ENCODE data around the gene TMEM126A.
"Not testable (repeated sequence)": the region's sequence is repeated elsewhere in the genome, so short reads cannot be mapped to it uniquely, and the experiment has no call there.

Gene TMEM126A

DNA sequence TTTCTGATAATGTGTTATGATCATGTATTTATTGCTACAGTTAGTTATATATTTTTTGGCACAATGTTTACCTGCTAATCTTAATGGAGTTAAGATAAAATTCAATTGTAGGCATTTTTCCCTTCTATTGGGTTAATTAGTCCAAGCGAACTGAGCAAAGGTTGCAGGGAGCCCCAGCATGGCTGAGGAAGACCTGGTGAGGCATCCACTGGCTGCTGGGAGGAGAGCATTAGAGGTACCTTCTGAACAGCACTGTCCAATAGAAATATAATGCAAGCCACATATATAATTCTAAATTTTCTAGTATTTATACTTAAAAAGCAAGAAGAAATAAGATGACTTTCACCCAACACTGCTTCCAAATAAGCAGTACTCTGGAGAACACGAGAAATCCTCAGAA is 689 bp upstream of the TMEM126A start:
- TF ChIP-seq, protein P1, sequence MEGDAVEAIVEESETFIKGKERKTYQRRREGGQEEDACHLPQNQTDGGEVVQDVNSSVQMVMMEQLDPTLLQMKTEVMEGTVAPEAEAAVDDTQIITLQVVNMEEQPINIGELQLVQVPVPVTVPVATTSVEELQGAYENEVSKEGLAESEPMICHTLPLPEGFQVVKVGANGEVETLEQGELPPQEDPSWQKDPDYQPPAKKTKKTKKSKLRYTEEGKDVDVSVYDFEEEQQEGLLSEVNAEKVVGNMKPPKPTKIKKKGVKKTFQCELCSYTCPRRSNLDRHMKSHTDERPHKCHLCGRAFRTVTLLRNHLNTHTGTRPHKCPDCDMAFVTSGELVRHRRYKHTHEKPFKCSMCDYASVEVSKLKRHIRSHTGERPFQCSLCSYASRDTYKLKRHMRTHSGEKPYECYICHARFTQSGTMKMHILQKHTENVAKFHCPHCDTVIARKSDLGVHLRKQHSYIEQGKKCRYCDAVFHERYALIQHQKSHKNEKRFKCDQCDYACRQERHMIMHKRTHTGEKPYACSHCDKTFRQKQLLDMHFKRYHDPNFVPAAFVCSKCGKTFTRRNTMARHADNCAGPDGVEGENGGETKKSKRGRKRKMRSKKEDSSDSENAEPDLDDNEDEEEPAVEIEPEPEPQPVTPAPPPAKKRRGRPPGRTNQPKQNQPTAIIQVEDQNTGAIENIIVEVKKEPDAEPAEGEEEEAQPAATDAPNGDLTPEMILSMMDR (IDR thresholded peaks at IDR 0.05; ENCODE audit: low read depth, low read length) = no peak
- DNase-seq (ENCODE audit: extremely low read depth, low read depth) = no peak

- DNase-seq (ENCODE audit: extremely low read depth, low read depth) = no peak
Measured at GRCh38 chr11:85651118-85651517, 3.4 kb downstream of the TMEM126A start.

DNA sequence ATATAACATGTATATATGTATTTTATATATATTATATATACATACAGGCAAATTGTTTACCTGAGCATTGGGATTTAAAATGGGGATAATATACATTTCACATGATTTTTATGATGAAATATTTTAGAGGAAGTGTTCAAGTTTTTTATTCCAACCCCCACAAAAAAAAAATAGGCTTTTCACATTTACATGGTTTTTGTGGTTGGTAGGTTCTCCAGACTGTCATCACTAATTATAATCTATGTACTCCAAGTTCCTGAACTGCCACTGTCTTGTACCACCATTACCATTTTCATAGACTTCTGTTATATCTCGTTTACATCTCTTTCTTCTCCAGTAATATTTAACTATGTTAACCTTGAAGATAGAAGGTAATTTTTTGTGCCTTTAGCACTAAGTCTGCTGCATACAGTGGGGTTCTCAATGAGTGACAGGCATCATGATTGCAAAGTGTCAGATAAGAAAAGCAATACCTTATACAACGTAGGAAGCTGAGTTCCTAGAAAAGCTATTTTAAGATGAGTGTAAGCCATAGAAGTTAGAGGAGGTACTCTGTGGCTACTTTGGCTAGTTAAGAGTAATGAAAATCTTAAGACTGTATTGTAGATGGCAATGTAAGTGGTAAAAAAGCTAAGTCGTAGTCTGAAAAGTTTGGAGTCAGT is 5.2 kb downstream of the TMEM126A start:
- TF ChIP-seq, protein P1 (IDR thresholded peaks at IDR 0.05; ENCODE audit: low read depth, low read length) = no peak
- DNase-seq (ENCODE audit: extremely low read depth, low read depth) = no peak

More at GRCh38 chr11:85651118-85651517, 3.4 kb downstream of the TMEM126A start:
- TF ChIP-seq, protein P1 (IDR thresholded peaks at IDR 0.05; ENCODE audit: low read depth, low read length) = no peak

DNA sequence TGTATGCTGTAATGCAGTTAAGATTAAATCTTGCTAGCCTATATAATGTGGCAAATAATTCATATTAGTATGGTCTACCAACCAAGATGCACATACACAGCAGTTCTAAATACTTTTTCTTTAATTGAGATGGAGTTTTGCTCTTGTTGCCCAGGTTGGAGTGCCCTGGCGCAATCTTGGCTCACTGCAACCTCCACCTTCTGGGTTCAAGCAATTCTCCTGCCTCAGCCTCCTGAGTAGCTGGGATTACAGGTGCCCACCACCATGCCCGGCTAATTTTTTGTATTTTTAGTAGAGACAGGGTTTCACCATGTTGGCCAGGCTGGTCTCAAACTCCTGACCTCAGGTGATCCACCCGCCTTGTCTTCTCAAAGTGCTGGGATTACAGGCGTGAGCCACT is 6.6 kb downstream of the TMEM126A start:
- DNase-seq (ENCODE audit: extremely low read depth, low read depth) = not testable (repeated sequence)

DNA sequence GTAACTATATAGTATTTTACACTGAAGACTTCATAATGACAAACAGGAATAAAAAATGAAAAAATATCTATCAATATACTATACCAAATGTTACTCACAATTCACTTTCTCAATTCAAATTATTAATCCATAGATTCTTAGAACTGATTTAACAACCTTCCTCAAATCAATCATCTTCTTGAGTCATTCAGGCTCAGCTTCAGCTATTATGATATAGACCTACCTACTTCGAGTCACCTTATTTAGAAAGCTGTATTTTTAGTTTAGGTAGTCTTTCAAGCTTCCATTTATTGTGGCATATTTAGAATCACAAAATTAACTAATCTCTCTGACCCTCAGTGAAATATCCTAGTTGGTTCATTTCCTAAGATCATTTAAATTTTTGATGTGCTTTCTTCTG is 9.0 kb downstream of the TMEM126A start:
- DNase-seq (ENCODE audit: extremely low read depth, low read depth) = no peak
- TF ChIP-seq, protein P1 (IDR thresholded peaks at IDR 0.05; ENCODE audit: low read depth, low read length) = no peak

- TF ChIP-seq, protein P1 (IDR thresholded peaks at IDR 0.05; ENCODE audit: low read depth, low read length) = no peak
- DNase-seq (ENCODE audit: extremely low read depth, low read depth) = no peak
Measured at GRCh38 chr11:85658180-85658579, 10.4 kb downstream of the TMEM126A start.

DNA sequence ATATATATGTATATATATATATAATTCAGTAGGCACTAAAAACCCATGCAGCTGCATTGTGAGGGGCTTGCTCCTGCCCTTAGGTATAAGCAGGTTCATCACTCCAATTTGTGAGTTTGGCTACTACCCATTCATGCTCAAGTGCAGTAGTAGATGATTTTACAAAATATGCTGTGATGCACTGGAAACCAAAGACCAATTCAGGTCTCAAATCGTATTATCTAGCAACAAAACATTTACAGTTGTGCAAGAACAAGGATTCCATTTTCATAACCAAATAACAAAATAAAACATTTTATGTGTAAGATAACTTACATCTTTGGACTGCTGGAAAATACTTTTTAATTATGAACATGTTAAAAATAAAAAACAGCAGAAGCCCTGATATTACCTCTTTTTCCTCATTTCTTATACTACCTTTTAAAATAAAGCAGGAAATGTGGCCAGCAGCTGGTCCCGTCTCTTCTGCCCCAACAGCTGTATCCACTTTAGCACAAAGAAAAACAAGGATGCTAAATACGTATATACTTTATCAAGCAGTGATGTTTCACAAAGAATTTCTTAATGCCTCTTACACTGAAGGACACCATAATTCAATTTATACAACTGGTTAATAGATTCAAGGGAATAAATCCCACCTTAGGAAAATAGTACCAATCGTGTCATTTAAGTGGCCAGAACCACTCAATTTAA is 14.4 kb downstream of the TMEM126A start:
- no peak for DNase-seq (ENCODE audit: extremely low read depth, low read depth)

More for the DNA sequence above, 14.4 kb downstream of the TMEM126A start:
- TF ChIP-seq, protein P1 (IDR thresholded peaks at IDR 0.05; ENCODE audit: low read depth, low read length) = no peak

Data from AG09319 (cell line).